Heart left ventricle (tissue), 13 donors: ENCODE measurements around the gene ACSF3.

ENCODE experiments used
- POLR2A ChIP-seq, 2 donors: fragments of 450-650 bp; IDR thresholded peaks; one replicate each; pipeline ENCODE4 v1.6.1; 2017; ENCODE audit warnings: antibody characterized with exemption in 2 of 2, mild to moderate bottlenecking in 2 of 2, moderate library complexity in 2 of 2
- TF ChIP-seq, protein P1 (sequence below), 12 donors: fragments of 200-600 bp; sonication (generic) in 4 of 12; IDR thresholded peaks; one replicate each; pipeline versions ENCODE4 v1.5.0 to v1.8.0; 2018 to 2022; ENCODE audit warnings: antibody characterized with exemption in 12 of 12, mild to moderate bottlenecking in 5 of 12
- donor health status: ischemic (EF 13 %, LVEDD 7.1; RV severe dilation, severe dysfunction).
- donor health status: DM: no; HTN: yes; CAD: no.
- donor health status: DM: no; HTN: no; CAD: no.
- donor health status: ischemic (EF 25% LVEDD 6.9; RV normal size, moderate dysfunction).
- donor health status: ischemic (EF 25% LVEDD 5.7; RV mildly dilated, moderate dysfunction).
- donor health status: ischemic (EF 35%, LVEDD 5.7; RV mildly dilated, moderate dysfunction).
- donor health status: nonischemic (EF 11% LVEDD 7.7; RV severe dilation, severe dysfunction).
- donor health status: DM: yes; HTN: yes; CAD: no.
- donor health status: PGD.
- donor health status: ischemic (EF 29% LVEDD 5.4; RV normal size, mild dysfunction).
- donor health status: nonischemic (EF 23%, LVEDD 6.1; RV moderate dilation, normal function).

DNA sequence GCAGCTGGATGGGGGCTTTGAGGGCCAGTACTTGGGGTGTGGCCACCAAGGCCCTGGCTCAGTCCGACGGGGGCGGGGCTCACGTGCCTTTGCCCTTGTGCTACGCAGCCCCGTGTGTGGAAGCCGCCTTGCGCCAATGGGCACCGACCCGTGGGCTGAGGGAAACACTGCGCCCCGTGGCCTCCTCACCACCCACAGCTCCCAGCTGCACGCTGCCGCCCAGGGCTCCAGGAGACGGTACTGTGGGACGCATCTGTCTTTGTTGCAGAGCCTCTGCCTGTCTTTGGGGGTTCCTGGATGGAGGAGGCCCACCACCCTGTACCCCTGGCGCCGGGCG is 85.5 kb downstream of the ACSF3 start:
- TF ChIP-seq POLR2A (IDR thresholded peaks at IDR 0.05): no peak
- TF ChIP-seq, protein P1, sequence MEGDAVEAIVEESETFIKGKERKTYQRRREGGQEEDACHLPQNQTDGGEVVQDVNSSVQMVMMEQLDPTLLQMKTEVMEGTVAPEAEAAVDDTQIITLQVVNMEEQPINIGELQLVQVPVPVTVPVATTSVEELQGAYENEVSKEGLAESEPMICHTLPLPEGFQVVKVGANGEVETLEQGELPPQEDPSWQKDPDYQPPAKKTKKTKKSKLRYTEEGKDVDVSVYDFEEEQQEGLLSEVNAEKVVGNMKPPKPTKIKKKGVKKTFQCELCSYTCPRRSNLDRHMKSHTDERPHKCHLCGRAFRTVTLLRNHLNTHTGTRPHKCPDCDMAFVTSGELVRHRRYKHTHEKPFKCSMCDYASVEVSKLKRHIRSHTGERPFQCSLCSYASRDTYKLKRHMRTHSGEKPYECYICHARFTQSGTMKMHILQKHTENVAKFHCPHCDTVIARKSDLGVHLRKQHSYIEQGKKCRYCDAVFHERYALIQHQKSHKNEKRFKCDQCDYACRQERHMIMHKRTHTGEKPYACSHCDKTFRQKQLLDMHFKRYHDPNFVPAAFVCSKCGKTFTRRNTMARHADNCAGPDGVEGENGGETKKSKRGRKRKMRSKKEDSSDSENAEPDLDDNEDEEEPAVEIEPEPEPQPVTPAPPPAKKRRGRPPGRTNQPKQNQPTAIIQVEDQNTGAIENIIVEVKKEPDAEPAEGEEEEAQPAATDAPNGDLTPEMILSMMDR (IDR thresholded peaks at IDR 0.05): no peak
